Endothelial cell of umbilical vein (primary cell): ENCODE data around the gene CCDC187. TPM values are rescaled to one million over a fixed set of nuclear protein-coding genes. Genes with fewer than 3 reads are reported as not detected.

Experiments
- BruUV-seq: library from RNA; stranded (reverse); fragments of 400-500 nt; replicated peaks from 2 replicates; lab custom pipeline; 2021; lab: Mats Ljungman, UMichigan
- CTCF ChIA-PET: fragments of 300-600, 350-600 bp; sonication (Branson Sonifier 250); formaldehyde crosslinking; loops from one replicate; lab custom pipeline; 2021; ENCODE audit warnings: antibody characterized with exemption, inconsistent platforms; lab: Charles Lee
- POLR2A ChIA-PET: fragments of 300-600, 350-600 bp; sonication (Branson Sonifier 250); formaldehyde crosslinking; loops from one replicate; lab custom pipeline; 2021; ENCODE audit warnings: antibody characterized with exemption, inconsistent platforms; lab: Charles Lee
- DNase-seq: peaks from one replicate; pipeline ENCODE4 v3.0.0-alpha.2; 2011; ENCODE audit warnings: low read depth, low spot score
- FAIRE-seq: peaks from 2 replicates; lab custom pipeline; 2011; peaks lifted over from hg19 to GRCh38; lab: Jason Lieb, UNC
- H2AFZ ChIP-seq: 2 replicates; pipeline ENCODE4 v1.6.0; 2012; ENCODE audit warnings: low read depth, low read length, control low read depth, inconsistent platforms
- H3K27ac ChIP-seq: 2 replicates; pipeline ENCODE4 v1.5.1; 2011; ENCODE audit warnings: low read depth, mild to moderate bottlenecking, control low read depth, low read length, moderate library complexity; ENCODE audit not compliant: insufficient read depth
- H3K27me3 ChIP-seq, 2 experiments: 2 replicates each; pipeline versions ENCODE4 v1.6.0 to v1.6.1; 2011; ENCODE audit warnings: low read length in 2 of 2, mixed read lengths in 1 of 2; ENCODE audit not compliant: control insufficient read depth in 2 of 2, insufficient read depth in 2 of 2
- H3K36me3 ChIP-seq, 2 experiments: 2 replicates in 1 of 2; 3 replicates in 1 of 2; pipeline ENCODE4 v1.5.1; 2011; ENCODE audit warnings: low read length in 2 of 2, mild to moderate bottlenecking in 1 of 2, moderate library complexity in 1 of 2; ENCODE audit not compliant: control insufficient read depth in 2 of 2, insufficient read depth in 2 of 2; ENCODE audit errors: extremely low read depth in 1 of 2
- H3K4me1 ChIP-seq: 3 replicates; pipeline ENCODE4 v1.5.1; 2011; ENCODE audit warnings: mild to moderate bottlenecking, low read length; ENCODE audit not compliant: control insufficient read depth, insufficient read depth; ENCODE audit errors: extremely low read depth
- H3K4me2 ChIP-seq: 2 replicates; pipeline ENCODE4 v1.6.1; 2011; ENCODE audit warnings: low read length, control low read depth, mixed read lengths; ENCODE audit not compliant: insufficient read depth
- H3K4me3 ChIP-seq, 3 experiments: fragments of 200-600 bp in 1 of 3; sonication (generic), shearing (Covaris generic) in 1 of 3; replicated peaks in 1 of 3; 2 replicates each; pipeline ENCODE4 v1.5.1; 2011 to 2016; ENCODE audit warnings: control low read depth in 3 of 3, low read length in 3 of 3, mild to moderate bottlenecking in 2 of 3, inconsistent platforms in 1 of 3, low read depth in 1 of 3, moderate library complexity in 1 of 3; ENCODE audit not compliant: insufficient read depth in 1 of 3
- H3K79me2 ChIP-seq: 2 replicates; pipeline ENCODE4 v1.6.0; 2012; ENCODE audit warnings: low read length, inconsistent platforms; ENCODE audit not compliant: control insufficient read depth, insufficient read depth
- H3K9ac ChIP-seq: replicated peaks from 2 replicates; pipeline ENCODE3; 2011; ENCODE audit warnings: low read length, control low read depth; ENCODE audit not compliant: insufficient read depth; ENCODE audit errors: extremely low read depth
- H3K9me1 ChIP-seq: replicated peaks from 3 replicates; pipeline ENCODE4 v1.6.0; 2011; ENCODE audit warnings: mild to moderate bottlenecking, low read length; ENCODE audit not compliant: control insufficient read depth, insufficient read depth; ENCODE audit errors: extremely low read depth
- H3K9me3 ChIP-seq: replicated peaks from 2 replicates; pipeline ENCODE4 v1.5.1; 2012; ENCODE audit warnings: low read length, inconsistent platforms; ENCODE audit not compliant: control insufficient read depth, insufficient read depth
- H4K20me1 ChIP-seq: replicated peaks from 2 replicates; pipeline ENCODE3; 2011; ENCODE audit warnings: mild to moderate bottlenecking, low read length; ENCODE audit not compliant: control insufficient read depth, insufficient read depth; ENCODE audit errors: extremely low read depth
- EZH2 ChIP-seq: IDR thresholded peaks from 2 replicates; pipeline ENCODE4 v1.6.1; 2012; ENCODE audit warnings: borderline replicate concordance, low read depth, mild to moderate bottlenecking, moderate library complexity, low read length, inconsistent platforms; ENCODE audit not compliant: severe bottlenecking
- FOS ChIP-seq: IDR thresholded peaks from 2 replicates; pipeline ENCODE4 v1.6.1; 2011; ENCODE audit warnings: mild to moderate bottlenecking, low read length, moderate library complexity, borderline replicate concordance; ENCODE audit not compliant: insufficient read depth
- GATA2 ChIP-seq: IDR thresholded peaks from 2 replicates; pipeline ENCODE4 v1.7.0; 2011; ENCODE audit warnings: low read depth, mild to moderate bottlenecking, moderate library complexity, mixed read lengths, low read length; ENCODE audit not compliant: insufficient read length, insufficient read depth
- JUN ChIP-seq: IDR thresholded peaks from 2 replicates; pipeline ENCODE4 v1.6.1; 2011; ENCODE audit warnings: borderline replicate concordance, low read depth; ENCODE audit not compliant: insufficient read length, insufficient read depth
- MYC ChIP-seq: IDR thresholded peaks from one replicate; pipeline ENCODE4 v1.6.1; 2011; ENCODE audit warnings: mild to moderate bottlenecking, low read depth, low read length
- POLR2A ChIP-seq: IDR thresholded peaks from 2 replicates; pipeline ENCODE4 v1.6.1; 2012; ENCODE audit warnings: low read depth, mild to moderate bottlenecking, control low read depth, low read length
- POLR2AphosphoS5 ChIP-seq: IDR thresholded peaks from 2 replicates; pipeline ENCODE4 v1.6.1; 2012; ENCODE audit warnings: low read depth, mild to moderate bottlenecking, control low read depth, low read length, moderate library complexity; ENCODE audit not compliant: insufficient read depth
- dilution Hi-C: fragments of 300-500 bp; cut with MboI; formaldehyde crosslinking; loops from one replicate; pipeline ENCODE4 v1.15.0; 2019; ENCODE audit warnings: low sequenced_read_pairs; ENCODE audit not compliant: extremely low pct_ligation_motif_present
- intact Hi-C: fragments of 100-400 bp; cut with micrococcal nuclease; formaldehyde crosslinking; loops from one replicate; pipeline ENCODE4 v1.10.0; 2022
- polyA plus RNA-seq, 4 experiments: library from polyadenylated mRNA; depleted of rRNA in 3 of 4; stranded (reverse) in 3 of 4; unstranded in 1 of 4; fragments of >200 nt; gene quantifications; 2 replicates each; pipeline versions ENCODE4 v1.2.1 to v1.2.3, GENCODE V29; 2011 to 2012; ENCODE audit warnings: missing spikeins in 1 of 4
- total RNA-seq: library from RNA; stranded (reverse); gene quantifications from 2 replicates; pipeline ENCODE4 v1.2.3, GENCODE V29; 2021
- TF ChIP-seq, protein P1 (sequence below), 2 donors: IDR thresholded peaks; 1 replicate in 1 of 2; 2 replicates in 1 of 2; pipeline ENCODE4 v1.5.1; 2011; ENCODE audit warnings: low read length in 2 of 2, mild to moderate bottlenecking in 2 of 2, moderate library complexity in 2 of 2, control low read depth in 1 of 2, inconsistent platforms in 1 of 2, low read depth in 1 of 2; ENCODE audit not compliant: insufficient read depth in 1 of 2; ENCODE audit errors: extremely low read depth in 1 of 2
- TF ChIP-seq, protein P2 (sequence below): IDR thresholded peaks from 2 replicates; pipeline ENCODE4 v1.6.1; 2011; ENCODE audit not compliant: insufficient read depth, insufficient read length

The CCDC187 gene
- total and polyA plus RNA-seq, 2 donors (not counting 3 experiments of a cell fraction or from before 2014, with no cell fraction given) = not detected

DNA sequence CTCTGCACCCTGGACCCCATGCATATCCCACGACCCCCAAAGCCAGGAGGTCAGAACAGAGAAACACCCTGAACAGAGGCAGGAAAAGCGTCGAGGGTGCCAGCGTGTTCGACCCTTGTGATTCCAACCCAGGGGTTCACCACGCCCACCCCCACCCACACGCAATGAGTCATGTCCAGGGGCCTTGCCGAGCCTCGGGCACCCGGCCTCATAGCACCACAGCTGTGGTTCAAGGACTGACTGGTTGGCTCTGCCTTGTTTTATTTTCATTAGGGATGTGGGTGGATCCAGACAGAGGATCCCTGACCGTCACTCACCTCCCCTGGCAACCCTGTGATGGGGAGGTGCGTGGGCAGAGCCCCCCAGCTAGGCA is 48.7 kb downstream of the CCDC187 start:
- Histone ChIP-seq H3K27me3 (peaks cover 0 to 2% of the 10 kb centered on the region in 2 experiments), H3K4me3 (no peak overlapping the region), H3K9me1 (no peaks in the 10 kb centered on the region), H3K79me2 (no peaks in the 10 kb centered on the region), H3K36me3 (no peaks in the 10 kb centered on the region), H2AFZ (no peak overlapping the region), H3K27ac (no peak overlapping the region), H3K4me2 (no peak overlapping the region), H3K4me1 (no peaks in the 10 kb centered on the region), H3K9ac (no peak overlapping the region), H4K20me1 (no peaks in the 10 kb centered on the region), H3K9me3 (no peaks in the 10 kb centered on the region)
- intact Hi-C loops (no loop called here), dilution Hi-C loops (no loop called here)
- TF ChIP-seq JUN (no peak), FOS (no peak), POLR2A (no peak), POLR2AphosphoS5 (no peak), MYC (no peak), EZH2 (no peak), GATA2 (no peak)
- TF ChIP-seq, protein P1, sequence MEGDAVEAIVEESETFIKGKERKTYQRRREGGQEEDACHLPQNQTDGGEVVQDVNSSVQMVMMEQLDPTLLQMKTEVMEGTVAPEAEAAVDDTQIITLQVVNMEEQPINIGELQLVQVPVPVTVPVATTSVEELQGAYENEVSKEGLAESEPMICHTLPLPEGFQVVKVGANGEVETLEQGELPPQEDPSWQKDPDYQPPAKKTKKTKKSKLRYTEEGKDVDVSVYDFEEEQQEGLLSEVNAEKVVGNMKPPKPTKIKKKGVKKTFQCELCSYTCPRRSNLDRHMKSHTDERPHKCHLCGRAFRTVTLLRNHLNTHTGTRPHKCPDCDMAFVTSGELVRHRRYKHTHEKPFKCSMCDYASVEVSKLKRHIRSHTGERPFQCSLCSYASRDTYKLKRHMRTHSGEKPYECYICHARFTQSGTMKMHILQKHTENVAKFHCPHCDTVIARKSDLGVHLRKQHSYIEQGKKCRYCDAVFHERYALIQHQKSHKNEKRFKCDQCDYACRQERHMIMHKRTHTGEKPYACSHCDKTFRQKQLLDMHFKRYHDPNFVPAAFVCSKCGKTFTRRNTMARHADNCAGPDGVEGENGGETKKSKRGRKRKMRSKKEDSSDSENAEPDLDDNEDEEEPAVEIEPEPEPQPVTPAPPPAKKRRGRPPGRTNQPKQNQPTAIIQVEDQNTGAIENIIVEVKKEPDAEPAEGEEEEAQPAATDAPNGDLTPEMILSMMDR (IDR thresholded peaks at IDR 0.05; ENCODE audit: extremely low read depth in 1 of 2, insufficient read depth in 1 of 2, low read depth in 1 of 2, low read length in 2 of 2) = no peak
- TF ChIP-seq, protein P2, sequence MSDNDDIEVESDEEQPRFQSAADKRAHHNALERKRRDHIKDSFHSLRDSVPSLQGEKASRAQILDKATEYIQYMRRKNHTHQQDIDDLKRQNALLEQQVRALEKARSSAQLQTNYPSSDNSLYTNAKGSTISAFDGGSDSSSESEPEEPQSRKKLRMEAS = no peak
- DNase-seq = no peak
- POLR2A ChIA-PET = no interaction called here
- FAIRE-seq = no peak
- BruUV-seq = no TSS peak
- CTCF ChIA-PET = interaction anchor here (1.3 kb wide), 1 partner anchor 288 kb away, joined by 3 read pairs; no protein-coding TSS in a partner anchor
